ENCODE data around the gene LSM3. TPM values are rescaled to one million over a fixed set of nuclear protein-coding genes. Genes with fewer than 3 reads are reported as not detected.

Gene LSM3
- total RNA-seq, 4 donors from 2014 or later = 4.8 to 7.9 (median 5.8) TPM

DNA sequence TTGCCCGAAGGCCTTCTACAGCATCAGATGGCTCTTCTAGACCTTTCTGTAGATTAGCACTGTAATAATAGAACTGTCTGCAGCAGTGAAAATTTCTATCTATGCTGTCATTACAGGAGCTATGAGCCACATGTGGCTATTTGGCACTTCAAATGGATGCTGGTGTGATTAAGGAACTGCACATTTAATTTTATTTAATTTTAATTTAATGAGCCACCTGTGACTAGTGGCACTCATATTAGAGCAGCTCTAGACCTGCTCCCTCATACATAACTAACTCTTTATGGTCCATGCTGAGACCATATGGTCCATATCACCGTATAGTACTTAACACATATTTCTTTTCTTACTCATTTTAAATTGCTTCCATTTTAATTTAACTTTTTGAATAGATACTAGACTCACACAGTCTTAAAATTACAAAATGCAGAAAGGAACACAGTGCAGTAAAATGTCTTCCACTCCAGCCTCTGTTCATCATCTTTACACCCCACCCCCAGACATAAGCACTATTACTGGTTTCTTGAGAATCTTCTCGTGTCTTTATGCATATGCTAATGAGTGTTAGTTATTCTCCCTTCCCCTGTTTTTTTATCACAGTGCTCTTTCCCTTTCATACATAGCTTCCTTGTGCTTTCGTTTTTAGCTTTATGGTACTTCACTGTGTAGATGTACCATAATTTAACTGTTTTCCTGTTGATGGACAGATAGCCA is 9.6 kb downstream of the LSM3 start:
- Histone ChIP-seq H3K9me3 (no peaks in the 10 kb centered on the region), H3K27ac (no peak overlapping the region), H3K27me3 (no peaks in the 10 kb centered on the region), H3K36me3 (peaks cover 0 to 61% (median 9%) of the 10 kb centered on the region in 3 donors), H3K4me3 (no peak overlapping the region), H3K4me1 (peaks cover 0 to under 1% (median 0%) of the 10 kb centered on the region in 4 donors)
- DNase-seq (ENCODE audit: low spot score in 2 of 2) = no peak
- 74 to 86% methylated on average over 4 of the region's 4 CpGs for WGBS, 2 donors
- no peak for TF ChIP-seq POLR2A (IDR thresholded peaks at IDR 0.05)
- TF ChIP-seq, protein P1, sequence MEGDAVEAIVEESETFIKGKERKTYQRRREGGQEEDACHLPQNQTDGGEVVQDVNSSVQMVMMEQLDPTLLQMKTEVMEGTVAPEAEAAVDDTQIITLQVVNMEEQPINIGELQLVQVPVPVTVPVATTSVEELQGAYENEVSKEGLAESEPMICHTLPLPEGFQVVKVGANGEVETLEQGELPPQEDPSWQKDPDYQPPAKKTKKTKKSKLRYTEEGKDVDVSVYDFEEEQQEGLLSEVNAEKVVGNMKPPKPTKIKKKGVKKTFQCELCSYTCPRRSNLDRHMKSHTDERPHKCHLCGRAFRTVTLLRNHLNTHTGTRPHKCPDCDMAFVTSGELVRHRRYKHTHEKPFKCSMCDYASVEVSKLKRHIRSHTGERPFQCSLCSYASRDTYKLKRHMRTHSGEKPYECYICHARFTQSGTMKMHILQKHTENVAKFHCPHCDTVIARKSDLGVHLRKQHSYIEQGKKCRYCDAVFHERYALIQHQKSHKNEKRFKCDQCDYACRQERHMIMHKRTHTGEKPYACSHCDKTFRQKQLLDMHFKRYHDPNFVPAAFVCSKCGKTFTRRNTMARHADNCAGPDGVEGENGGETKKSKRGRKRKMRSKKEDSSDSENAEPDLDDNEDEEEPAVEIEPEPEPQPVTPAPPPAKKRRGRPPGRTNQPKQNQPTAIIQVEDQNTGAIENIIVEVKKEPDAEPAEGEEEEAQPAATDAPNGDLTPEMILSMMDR (IDR thresholded peaks at IDR 0.05) = no peak
- no peak for TF ChIP-seq EP300 (IDR thresholded peaks at IDR 0.05)

DNA sequence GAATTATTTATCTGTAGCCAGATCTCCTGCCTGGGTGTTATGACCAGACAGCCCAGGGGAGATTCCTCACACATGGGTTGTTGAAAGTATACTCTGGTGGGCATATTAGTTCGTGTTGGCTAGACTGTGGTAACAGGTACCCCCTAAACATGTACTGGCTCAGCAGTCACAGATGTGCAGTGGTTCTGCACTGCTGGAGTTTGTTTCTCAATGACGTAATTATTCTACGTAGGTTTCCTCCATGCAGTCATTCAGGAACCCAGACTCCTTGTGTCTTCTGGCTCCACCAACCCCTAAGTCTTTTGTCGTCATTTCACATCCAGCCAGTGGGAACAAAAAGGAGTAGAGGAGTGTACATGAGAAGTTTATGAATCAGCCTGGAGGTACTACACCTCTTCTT is 16.2 kb downstream of the LSM3 start:
- Histone ChIP-seq H3K27ac (no peak overlapping the region), H3K4me1 (peaks cover 0 to 5% (median 0%) of the 10 kb centered on the region in 4 donors), H3K27me3 (no peaks in the 10 kb centered on the region), H3K36me3 (peaks cover 0 to 36% (median 0%) of the 10 kb centered on the region in 3 donors), H3K9me3 (no peaks in the 10 kb centered on the region), H3K4me3 (no peak overlapping the region)
- no peak for TF ChIP-seq EP300 (IDR thresholded peaks at IDR 0.05)
- TF ChIP-seq, protein P1 (IDR thresholded peaks at IDR 0.05) = no peak
- no peak for TF ChIP-seq POLR2A (IDR thresholded peaks at IDR 0.05)
- DNase-seq (ENCODE audit: low spot score in 2 of 2) = no peak
- WGBS, 2 donors = 89 to 91% methylated on average over 4 of the region's 4 CpGs

DNA sequence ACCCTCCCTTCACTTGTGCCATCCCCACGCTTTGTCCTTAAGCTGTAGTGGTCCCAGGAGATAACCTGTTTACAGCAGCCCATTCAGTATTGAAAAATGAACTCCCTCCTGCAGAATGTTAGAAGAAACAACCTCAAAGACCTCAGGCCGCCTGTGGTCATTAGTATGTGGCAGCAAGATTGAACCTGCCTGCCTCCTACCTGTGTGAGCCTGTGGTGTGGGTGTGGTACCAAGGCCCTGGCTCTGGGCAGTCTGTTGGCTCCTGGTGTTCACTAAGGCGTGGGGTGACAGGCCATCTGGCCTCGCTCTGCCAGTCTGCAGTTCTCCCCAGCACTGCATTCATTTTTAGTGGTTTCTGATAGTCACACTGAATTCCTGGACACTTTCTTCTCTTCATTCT is 21.0 kb downstream of the LSM3 start:
- TF ChIP-seq POLR2A (IDR thresholded peaks at IDR 0.05) (no peak), EP300 (IDR thresholded peaks at IDR 0.05) (no peak)
- TF ChIP-seq, protein P1 (IDR thresholded peaks at IDR 0.05) = no peak
- Histone ChIP-seq H3K36me3 (peaks cover 0 to 30% (median 0%) of the 10 kb centered on the region in 3 donors), H3K27me3 (no peaks in the 10 kb centered on the region), H3K4me1 (peaks cover 0 to 38% (median 17%) of the 10 kb centered on the region in 4 donors), H3K9me3 (no peaks in the 10 kb centered on the region), H3K27ac (no peak overlapping the region), H3K4me3 (no peak overlapping the region)
- DNase-seq (ENCODE audit: low spot score in 2 of 2) = no peak
- WGBS, 2 donors = 85 to 90% methylated on average over 4 of the region's 4 CpGs

DNA sequence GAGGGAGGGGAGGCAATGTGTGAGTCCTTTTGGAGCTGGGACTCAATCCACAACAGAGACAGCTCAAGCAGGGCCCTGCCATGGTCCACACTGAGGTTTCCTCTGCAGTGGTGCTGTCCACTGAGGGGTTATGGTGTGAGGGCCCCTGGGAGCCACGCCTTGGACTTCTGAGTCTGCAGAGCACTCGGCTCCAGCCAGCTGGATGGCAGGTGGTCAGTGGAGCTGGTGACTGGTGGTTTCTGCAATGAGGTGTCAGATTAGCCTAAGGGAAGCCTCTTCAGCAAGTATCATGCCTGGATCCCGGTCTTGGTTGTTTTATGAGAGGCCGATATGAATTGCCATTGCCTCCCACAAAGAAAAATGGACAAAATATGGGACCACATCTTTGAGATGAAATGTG is 21.7 kb downstream of the LSM3 start:
- WGBS, 2 donors = 62 to 76% methylated on average over 4 of the region's 4 CpGs
- H3K27me3 ChIP-seq = no peaks in the 10 kb centered on the region
- H3K27ac ChIP-seq = no peak overlapping the region
- H3K36me3 ChIP-seq = peaks cover 0 to 25% (median 0%) of the 10 kb centered on the region in 3 donors
- peaks cover 0 to 45% (median 17%) of the 10 kb centered on the region in 4 donors for H3K4me1 ChIP-seq
- no peak for DNase-seq (ENCODE audit: low spot score in 2 of 2)
- no peak for TF ChIP-seq POLR2A (IDR thresholded peaks at IDR 0.05)
- no peak for TF ChIP-seq EP300 (IDR thresholded peaks at IDR 0.05)
- TF ChIP-seq, protein P1 (IDR thresholded peaks at IDR 0.05) = no peak
- no peak overlapping the region for H3K4me3 ChIP-seq
- H3K9me3 ChIP-seq = no peaks in the 10 kb centered on the region

DNA sequence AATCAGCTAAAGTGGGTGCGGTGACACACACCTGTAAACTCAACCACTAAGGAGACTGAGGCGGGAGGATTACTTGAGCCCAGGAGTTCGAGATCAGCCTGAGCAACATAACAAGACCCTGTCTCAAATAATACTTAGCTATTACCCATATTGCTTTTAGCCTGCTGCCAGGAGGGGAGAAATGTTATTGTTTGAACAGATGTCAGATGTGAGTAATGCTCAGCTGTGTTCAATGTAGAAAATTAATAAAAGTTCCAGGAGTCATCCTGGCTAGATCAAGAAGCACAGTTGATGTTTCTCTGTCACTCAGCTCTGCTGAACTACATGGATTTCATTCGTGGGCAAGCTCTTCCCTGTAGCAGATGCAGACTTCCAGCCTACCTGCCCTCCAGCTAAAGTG is 22.2 kb downstream of the LSM3 start:
- Histone ChIP-seq H3K9me3 (no peaks in the 10 kb centered on the region), H3K36me3 (peaks cover 0 to 25% (median 0%) of the 10 kb centered on the region in 3 donors), H3K27me3 (no peaks in the 10 kb centered on the region), H3K4me3 (no peak overlapping the region), H3K4me1 (peaks cover 0 to 48% (median 17%) of the 10 kb centered on the region in 4 donors), H3K27ac (no peak overlapping the region)
- no peak for DNase-seq (ENCODE audit: low spot score in 2 of 2)
- TF ChIP-seq POLR2A (IDR thresholded peaks at IDR 0.05) = no peak
- TF ChIP-seq, protein P1 (IDR thresholded peaks at IDR 0.05) = no peak
- TF ChIP-seq EP300 (IDR thresholded peaks at IDR 0.05) = no peak
- 75 to 77% methylated on average over 4 of the region's 4 CpGs for WGBS, 2 donors
